Right atrium auricular region (tissue), 2 donors: Measurements from ENCODE around the gene CRYBB3. TPM values are rescaled to one million over a fixed set of nuclear protein-coding genes. Genes with fewer than 3 reads are reported as not detected.

Experiments
- DNase-seq: peaks from one replicate; pipeline ENCODE4 v3.0.0-alpha.2; 2019; ENCODE audit warnings: low spot score
- H3K27ac ChIP-seq, 2 donors: fragments of 200-600 bp; sonication (generic); 1 replicate in 1 of 2; 2 replicates in 1 of 2; pipeline ENCODE4 v1.5.1; 2016 to 2019
- H3K27me3 ChIP-seq, 2 donors: fragments of 200-600 bp; sonication (generic); one replicate each; pipeline versions ENCODE4 v1.5.1 to v1.6.0; 2017 to 2019
- H3K36me3 ChIP-seq: fragments of 200-600 bp; sonication (generic); one replicate; pipeline ENCODE4 v1.5.1; 2016
- H3K4me1 ChIP-seq, 2 donors: fragments of 200-600 bp; sonication (generic); one replicate each; pipeline versions ENCODE4 v1.5.1 to v1.6.0; 2017 to 2019
- H3K4me3 ChIP-seq, 2 donors: fragments of 200-600 bp; sonication (generic); 1 replicate in 1 of 2; 2 replicates in 1 of 2; pipeline ENCODE4 v1.5.1; 2017 to 2019; ENCODE audit warnings: mild to moderate bottlenecking in 1 of 2, moderate library complexity in 1 of 2
- H3K9me3 ChIP-seq, 2 donors: fragments of 200-600 bp; sonication (generic); one replicate each; pipeline ENCODE4 v1.5.1; 2019
- total RNA-seq, 2 donors: library from RNA; depleted of rRNA; stranded (reverse); fragments of >200 nt; gene quantifications; one replicate each; pipeline ENCODE4 v1.1.0, GENCODE V29; 2016
- TF ChIP-seq, protein P1 (sequence below), 2 donors: fragments of 200-600 bp; sonication (generic); IDR thresholded peaks; one replicate each; pipeline ENCODE4 v1.5.1; 2019; ENCODE audit warnings: antibody characterized with exemption in 2 of 2

Gene CRYBB3
- not detected for total RNA-seq

DNA sequence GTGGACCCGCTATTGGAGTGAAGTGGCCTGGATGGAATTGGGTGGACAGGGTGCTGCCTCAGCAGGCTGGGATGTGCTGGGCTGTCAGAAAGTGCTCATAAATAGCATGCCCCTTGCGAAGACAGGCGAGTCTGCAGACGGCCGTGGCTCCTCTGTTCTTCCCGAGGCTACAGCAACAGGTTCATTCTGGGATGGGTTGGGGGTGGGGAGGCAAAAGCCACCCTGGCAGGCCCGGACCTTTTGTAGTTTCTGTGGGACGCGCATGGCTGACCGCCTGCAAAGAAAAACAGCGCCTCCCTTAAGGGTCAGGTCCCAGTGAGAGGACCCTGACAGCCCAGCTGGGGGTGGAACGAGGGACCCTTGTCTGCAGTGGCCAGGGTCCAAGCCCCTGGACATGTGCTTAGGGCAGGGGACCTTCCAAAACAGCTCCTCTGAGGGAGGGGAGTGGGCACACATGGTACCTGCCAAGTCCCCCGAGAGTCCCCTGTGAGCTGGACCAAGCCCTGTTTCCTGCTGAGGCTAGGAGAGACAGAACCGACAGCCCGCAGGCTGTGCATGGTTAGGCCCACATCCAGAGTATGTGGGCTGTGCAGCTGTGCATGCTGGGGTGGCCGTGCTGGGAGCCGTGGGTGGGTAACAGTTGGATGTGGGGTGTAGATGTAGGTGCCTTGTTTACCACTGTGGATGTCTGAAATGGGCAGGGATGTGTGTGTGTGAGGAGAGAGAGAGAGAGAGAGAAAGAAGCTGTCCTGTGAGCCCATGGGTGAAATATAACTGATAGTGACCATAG, at the start of gene CRYBB3:
CRYBB3 (plus strand) TSS at position 128 of the 790 bp plus-strand sequence. CDS start 1,539 bp downstream, outside the sequence.
- Histone ChIP-seq H3K36me3 (peaks cover 17% of the 10 kb centered on the region), H3K4me1 (no peaks in the 10 kb centered on the region)

DNA sequence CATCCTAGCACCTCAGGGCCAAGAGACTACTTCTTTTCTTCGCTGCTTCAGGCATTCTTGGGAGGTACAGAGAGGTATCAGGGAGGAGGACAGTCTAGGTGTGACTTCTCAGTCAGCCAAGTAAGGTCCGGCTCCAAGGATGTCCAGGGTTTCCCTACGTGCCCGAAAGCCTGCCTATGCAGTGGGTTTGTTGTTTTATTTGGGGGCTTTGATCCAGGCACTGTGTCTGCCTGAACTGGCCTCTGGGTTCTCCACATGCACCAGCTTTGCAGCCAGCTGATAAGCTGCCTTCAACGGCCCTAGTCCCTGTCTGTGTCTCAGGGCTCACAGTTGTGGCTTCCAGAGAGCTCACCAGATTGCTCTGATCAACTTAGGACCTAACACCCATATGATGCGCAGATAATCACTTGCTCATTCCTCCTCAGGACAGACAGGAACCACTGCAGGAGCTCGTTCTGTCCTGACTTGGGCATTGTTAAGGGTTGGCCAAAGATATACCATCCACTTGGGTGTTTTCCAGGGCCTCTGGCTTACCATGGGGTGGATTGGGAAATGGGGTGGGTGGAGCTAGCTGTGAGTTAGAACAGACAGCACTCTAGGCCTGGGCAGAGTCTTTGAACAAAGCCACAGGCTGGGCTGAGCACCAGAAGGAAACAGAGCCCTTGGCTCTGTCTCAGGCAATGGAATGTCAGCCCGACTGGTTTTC, 45.5 kb upstream of the CRYBB3 start:
- Histone ChIP-seq H3K4me1 (peaks cover 2 to 37% of the 10 kb centered on the region in 2 donors), H3K9me3 (no peaks in the 10 kb centered on the region), H3K36me3 (no peaks in the 10 kb centered on the region), H3K4me3 (no peak overlapping the region), H3K27ac (peak overlapping the region; percentile 70 to 79), H3K27me3 (no peaks in the 10 kb centered on the region)
- peak; percentile 77 for DNase-seq
- TF ChIP-seq, protein P1, sequence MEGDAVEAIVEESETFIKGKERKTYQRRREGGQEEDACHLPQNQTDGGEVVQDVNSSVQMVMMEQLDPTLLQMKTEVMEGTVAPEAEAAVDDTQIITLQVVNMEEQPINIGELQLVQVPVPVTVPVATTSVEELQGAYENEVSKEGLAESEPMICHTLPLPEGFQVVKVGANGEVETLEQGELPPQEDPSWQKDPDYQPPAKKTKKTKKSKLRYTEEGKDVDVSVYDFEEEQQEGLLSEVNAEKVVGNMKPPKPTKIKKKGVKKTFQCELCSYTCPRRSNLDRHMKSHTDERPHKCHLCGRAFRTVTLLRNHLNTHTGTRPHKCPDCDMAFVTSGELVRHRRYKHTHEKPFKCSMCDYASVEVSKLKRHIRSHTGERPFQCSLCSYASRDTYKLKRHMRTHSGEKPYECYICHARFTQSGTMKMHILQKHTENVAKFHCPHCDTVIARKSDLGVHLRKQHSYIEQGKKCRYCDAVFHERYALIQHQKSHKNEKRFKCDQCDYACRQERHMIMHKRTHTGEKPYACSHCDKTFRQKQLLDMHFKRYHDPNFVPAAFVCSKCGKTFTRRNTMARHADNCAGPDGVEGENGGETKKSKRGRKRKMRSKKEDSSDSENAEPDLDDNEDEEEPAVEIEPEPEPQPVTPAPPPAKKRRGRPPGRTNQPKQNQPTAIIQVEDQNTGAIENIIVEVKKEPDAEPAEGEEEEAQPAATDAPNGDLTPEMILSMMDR (IDR thresholded peaks at IDR 0.05), result no peak

More for the DNA sequence above, at the start of gene CRYBB3:
- H3K9me3 ChIP-seq, result no peaks in the 10 kb centered on the region
- TF ChIP-seq, protein P1 (IDR thresholded peaks at IDR 0.05), result no peak
- no peak for DNase-seq
- H3K27me3 ChIP-seq, result no peaks in the 10 kb centered on the region
- H3K27ac ChIP-seq, result no peak within 1 kb of the TSS
- H3K4me3 ChIP-seq, result no peak within 1 kb of the TSS

DNA sequence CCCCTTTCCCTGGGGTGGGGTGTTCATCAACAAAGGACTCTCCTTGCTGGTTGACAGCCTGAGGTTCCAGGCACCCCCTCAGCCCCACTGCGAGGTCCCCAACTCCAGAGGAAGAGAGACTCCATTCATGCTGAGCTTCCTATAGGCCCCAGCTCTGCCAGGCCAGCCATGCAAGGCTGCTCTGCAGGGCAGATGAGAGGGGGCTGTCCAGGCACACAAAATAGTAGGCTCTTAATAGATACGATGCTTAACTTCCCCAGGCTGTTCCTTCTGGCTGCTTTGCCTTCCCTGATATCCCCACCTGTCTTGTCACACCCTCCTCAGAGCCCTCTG, 45.0 kb upstream of the CRYBB3 start:
- H3K27ac ChIP-seq, result peak overlapping the region; percentile 70 to 79
- no peaks in the 10 kb centered on the region for H3K36me3 ChIP-seq
- no peak overlapping the region for H3K4me3 ChIP-seq
- no peak for DNase-seq
- no peaks in the 10 kb centered on the region for H3K9me3 ChIP-seq
- H3K27me3 ChIP-seq, result no peaks in the 10 kb centered on the region
- peaks cover 2 to 37% of the 10 kb centered on the region in 2 donors for H3K4me1 ChIP-seq
- TF ChIP-seq, protein P1 (IDR thresholded peaks at IDR 0.05), result no peak

DNA sequence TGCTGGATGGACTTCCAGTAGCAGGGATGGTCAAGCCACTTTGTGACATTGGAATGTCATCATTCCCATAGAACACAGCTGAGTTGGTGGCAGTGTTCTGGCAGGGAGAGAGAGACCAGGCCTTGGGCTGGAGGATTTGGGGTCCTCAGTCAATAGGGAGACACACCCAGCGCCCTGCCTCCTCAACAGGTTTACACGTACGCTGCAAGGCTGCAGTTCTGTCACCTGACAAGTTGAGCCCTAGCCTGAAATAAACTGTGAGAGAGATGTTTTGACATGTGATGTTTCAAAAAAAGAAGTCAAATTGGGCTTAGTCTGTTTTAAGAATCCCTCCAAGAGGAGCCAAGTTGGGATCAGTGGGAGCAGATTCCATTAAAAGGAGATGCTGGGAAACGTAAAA, 42.9 kb upstream of the CRYBB3 start:
- H3K4me3 ChIP-seq, result no peak overlapping the region
- H3K36me3 ChIP-seq, result no peaks in the 10 kb centered on the region
- H3K9me3 ChIP-seq, result no peaks in the 10 kb centered on the region
- no peaks in the 10 kb centered on the region for H3K27me3 ChIP-seq
- TF ChIP-seq, protein P1 (IDR thresholded peaks at IDR 0.05), result no peak
- H3K4me1 ChIP-seq, result peaks cover 2 to 37% of the 10 kb centered on the region in 2 donors
- DNase-seq, result no peak
- peak overlapping the region; percentile 42 to 53 for H3K27ac ChIP-seq

DNA sequence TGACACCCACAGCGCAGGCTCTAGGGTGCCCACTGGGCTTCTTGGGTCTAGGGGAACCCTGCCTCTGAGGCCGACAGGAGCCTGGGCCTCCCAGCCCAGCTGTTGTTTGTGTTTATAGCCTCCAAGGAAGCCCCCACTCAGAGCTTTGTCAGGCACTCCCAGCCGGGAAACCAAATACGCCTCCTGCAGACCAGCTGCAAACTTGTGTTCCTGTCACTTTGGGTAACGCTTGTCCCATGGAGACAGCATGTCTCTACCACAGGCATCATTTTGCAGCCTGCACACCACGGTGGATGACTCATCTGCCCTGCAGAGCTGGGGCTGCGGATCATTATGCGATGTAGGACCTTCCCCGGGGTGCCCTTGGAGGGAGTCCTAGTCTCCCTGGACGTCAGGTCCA, 40.6 kb upstream of the CRYBB3 start:
- Histone ChIP-seq H3K27ac (peak overlapping the region in 1 of 2 donors; percentile 58), H3K27me3 (no peaks in the 10 kb centered on the region), H3K4me3 (no peak overlapping the region), H3K36me3 (no peaks in the 10 kb centered on the region), H3K4me1 (peaks cover 2 to 28% of the 10 kb centered on the region in 2 donors), H3K9me3 (no peaks in the 10 kb centered on the region)
- no peak for DNase-seq
- TF ChIP-seq, protein P1 (IDR thresholded peaks at IDR 0.05), result no peak
